KMS-11 (cell line): ENCODE data around the gene SLC5A5.

Experiments
- H2AFZ ChIP-seq: fragments of 200-600 bp; sonication (generic); 2 replicates; pipeline ENCODE4 v1.6.1; 2016; ENCODE audit warnings: antibody characterized with exemption, mixed run types, low read depth
- H3K27ac ChIP-seq: fragments of 200-600 bp; sonication (generic); 2 replicates; pipeline ENCODE4 v1.6.1; 2016; ENCODE audit warnings: mild to moderate bottlenecking, mixed run types
- H3K27me3 ChIP-seq: fragments of 200-600 bp; sonication (generic); 2 replicates; pipeline ENCODE4 v1.6.1; 2017; ENCODE audit warnings: mild to moderate bottlenecking, low read depth, mixed run types, moderate library complexity; ENCODE audit not compliant: insufficient read depth
- H3K36me3 ChIP-seq: fragments of 200-600 bp; sonication (generic); 2 replicates; pipeline ENCODE4 v1.6.1; 2017; ENCODE audit warnings: mild to moderate bottlenecking, mixed run types; ENCODE audit not compliant: insufficient read depth
- H3K4me1 ChIP-seq: fragments of 200-600 bp; sonication (generic); 2 replicates; pipeline ENCODE4 v1.6.1; 2016; ENCODE audit warnings: mild to moderate bottlenecking, low read depth, mixed run types; ENCODE audit not compliant: poor library complexity, severe bottlenecking
- H3K4me2 ChIP-seq: fragments of 200-600 bp; sonication (generic); 2 replicates; pipeline ENCODE4 v1.7.0; 2016; ENCODE audit warnings: mild to moderate bottlenecking, mixed run types
- H3K4me3 ChIP-seq: fragments of 200-600 bp; sonication (generic); IDR thresholded peaks from 2 replicates; pipeline ENCODE4 v1.6.1; 2017; ENCODE audit warnings: low read depth, low read length, mixed read lengths; ENCODE audit not compliant: insufficient read depth
- H3K79me2 ChIP-seq: fragments of 200-600 bp; sonication (generic); 2 replicates; pipeline ENCODE4 v1.6.1; 2016; ENCODE audit warnings: low read depth, mixed run types; ENCODE audit not compliant: insufficient read depth
- H3K9ac ChIP-seq: fragments of 200-600 bp; sonication (generic); 2 replicates; pipeline ENCODE4 v1.6.1; 2016; ENCODE audit warnings: mild to moderate bottlenecking, mixed run types
- H4K20me1 ChIP-seq: fragments of 200-600 bp; sonication (generic); 2 replicates; pipeline ENCODE4 v1.6.1; 2016; ENCODE audit warnings: mild to moderate bottlenecking, mixed run types; ENCODE audit not compliant: insufficient read depth
- CTCF ChIP-seq: fragments of 200-600 bp; sonication (generic); conservative IDR thresholded peaks from 2 replicates; pipeline ENCODE4 v1.6.1; 2017; ENCODE audit warnings: low read depth, mild to moderate bottlenecking, antibody characterized with exemption, low read length, moderate library complexity, mixed read lengths

The SLC5A5 gene

GRCh38 chr19:17835182-17836006 lies 36.4 kb upstream of the SLC5A5 start:
- H3K36me3 ChIP-seq: no peaks in the 10 kb centered on the region
- H2AFZ ChIP-seq: no peak overlapping the region
- no peak for TF ChIP-seq CTCF
- no peak overlapping the region for H3K9ac ChIP-seq
- H3K27ac ChIP-seq: no peak overlapping the region
- H4K20me1 ChIP-seq: no peaks in the 10 kb centered on the region
- H3K4me1 ChIP-seq: no peaks in the 10 kb centered on the region
- no peak overlapping the region for H3K4me3 ChIP-seq
- H3K4me2 ChIP-seq: no peak overlapping the region
- H3K79me2 ChIP-seq: no peaks in the 10 kb centered on the region
- H3K27me3 ChIP-seq: no peaks in the 10 kb centered on the region

DNA sequence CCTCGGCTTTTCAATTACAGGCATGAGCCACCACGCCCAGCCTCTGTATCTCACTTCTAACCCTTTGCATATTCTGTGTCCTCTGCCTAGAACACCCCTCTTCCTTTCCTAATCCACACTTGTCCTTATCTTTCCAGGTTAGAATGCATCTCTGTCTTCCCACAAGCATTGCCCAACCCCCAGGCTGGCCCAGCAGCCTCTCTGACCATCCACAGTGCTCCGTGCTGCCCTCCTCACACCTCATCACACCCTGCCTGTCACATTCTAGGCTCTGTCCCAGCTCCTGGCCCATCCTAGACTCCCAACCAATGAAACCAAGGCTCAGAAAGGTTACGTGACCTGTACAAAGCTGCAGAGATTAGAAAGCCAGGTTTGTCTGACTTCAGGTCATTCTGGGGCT lies 35.2 kb upstream of the SLC5A5 start:
- no peaks in the 10 kb centered on the region for H3K27me3 ChIP-seq
- H3K4me1 ChIP-seq: no peaks in the 10 kb centered on the region
- no peak overlapping the region for H3K4me2 ChIP-seq
- H3K27ac ChIP-seq: no peak overlapping the region
- H2AFZ ChIP-seq: no peak overlapping the region
- no peak overlapping the region for H3K4me3 ChIP-seq
- no peak overlapping the region for H3K9ac ChIP-seq
- H3K79me2 ChIP-seq: no peaks in the 10 kb centered on the region
- no peak for TF ChIP-seq CTCF
- no peaks in the 10 kb centered on the region for H3K36me3 ChIP-seq
- H4K20me1 ChIP-seq: no peaks in the 10 kb centered on the region

DNA sequence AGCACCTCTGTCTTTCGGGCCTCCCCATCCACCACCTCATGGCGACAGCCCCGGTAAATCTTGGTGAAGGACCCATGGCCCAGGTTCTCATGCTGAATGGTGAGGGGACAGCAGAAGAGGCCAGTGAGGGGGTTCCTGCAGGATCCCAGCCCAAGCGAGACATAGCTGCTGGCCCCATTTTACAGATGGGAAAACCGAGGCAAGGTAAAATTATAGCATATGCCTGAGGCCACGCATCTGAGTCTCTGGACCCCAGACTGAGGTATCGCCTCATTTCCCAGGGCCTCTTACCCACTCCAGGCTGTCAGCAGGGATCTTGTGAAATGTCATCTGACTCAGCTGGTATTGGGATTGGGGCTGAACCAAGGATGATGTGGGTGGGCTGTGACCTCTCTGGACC lies 33.8 kb upstream of the SLC5A5 start:
- no peaks in the 10 kb centered on the region for H3K79me2 ChIP-seq
- H4K20me1 ChIP-seq: no peaks in the 10 kb centered on the region
- no peak overlapping the region for H3K4me3 ChIP-seq
- H3K4me1 ChIP-seq: no peaks in the 10 kb centered on the region
- TF ChIP-seq CTCF: no peak
- H3K27me3 ChIP-seq: no peaks in the 10 kb centered on the region
- H3K9ac ChIP-seq: no peak overlapping the region
- no peak overlapping the region for H2AFZ ChIP-seq
- H3K27ac ChIP-seq: no peak overlapping the region
- H3K4me2 ChIP-seq: no peak overlapping the region
- H3K36me3 ChIP-seq: no peaks in the 10 kb centered on the region

DNA sequence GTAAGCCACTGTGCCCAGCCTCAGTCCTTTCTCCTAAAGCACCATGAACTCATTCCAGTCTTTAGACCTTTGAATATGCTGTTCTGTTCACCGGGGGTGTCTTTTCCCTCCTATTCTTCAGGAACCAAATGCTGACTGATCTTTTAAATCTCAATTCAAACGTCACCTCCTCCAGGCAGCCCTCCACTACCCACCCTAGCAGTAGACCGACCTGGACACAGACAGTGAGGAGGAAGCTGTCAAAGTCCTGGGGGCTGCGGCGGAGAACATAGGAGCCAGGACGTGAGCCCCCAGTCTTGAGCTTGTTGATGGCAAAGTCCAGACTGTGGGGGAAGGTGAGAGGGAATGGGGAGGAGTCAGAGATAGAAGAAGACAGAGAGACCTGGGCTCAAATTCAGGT lies 31.7 kb upstream of the SLC5A5 start:
- no peak for TF ChIP-seq CTCF
- Histone ChIP-seq H3K9ac (no peak overlapping the region), H3K27me3 (no peaks in the 10 kb centered on the region), H3K27ac (no peak overlapping the region), H3K4me1 (no peaks in the 10 kb centered on the region), H4K20me1 (no peaks in the 10 kb centered on the region), H3K4me3 (no peak overlapping the region), H3K79me2 (no peaks in the 10 kb centered on the region), H3K4me2 (no peak overlapping the region), H2AFZ (no peak overlapping the region), H3K36me3 (no peaks in the 10 kb centered on the region)
